Prostate gland (tissue), 2 donors: ENCODE data around the gene TANC1.

ENCODE experiments used
- CTCF ChIP-seq, 4 experiments: fragments of 200-600 bp in 2 of 4; fragments of 450-650 bp in 2 of 4; sonication (generic) in 2 of 4; IDR thresholded peaks; 1 replicate in 3 of 4; 2 replicates in 1 of 4; pipeline ENCODE4 v1.5.1; 2016 to 2019; ENCODE audit warnings: antibody characterized with exemption in 4 of 4, mild to moderate bottlenecking in 2 of 4, moderate library complexity in 2 of 4
- POLR2A ChIP-seq: fragments of 450-650 bp; IDR thresholded peaks from one replicate; pipeline ENCODE4 v1.6.1; 2016; ENCODE audit warnings: antibody characterized with exemption, mild to moderate bottlenecking

- TF ChIP-seq POLR2A (no peak), CTCF (IDR thresholded peaks at IDR 0.05) (no peak)
Observed at GRCh38 chr2:158973116-158973956, 4.9 kb downstream of the TANC1 start.
